Muscle layer of colon (tissue), 2 donors: ENCODE measurements around the gene PTGDR.

Source experiments
- H3K27ac ChIP-seq: one replicate; pipeline ENCODE4 v1.7.0; 2013; ENCODE audit warnings: low read depth, mild to moderate bottlenecking, low read length, moderate library complexity
- H3K27me3 ChIP-seq, 2 donors: one replicate each; pipeline ENCODE4 v1.7.0; 2013; ENCODE audit warnings: low read length in 2 of 2, mild to moderate bottlenecking in 2 of 2; ENCODE audit not compliant: insufficient read depth in 2 of 2, control insufficient read depth in 1 of 2
- H3K36me3 ChIP-seq: one replicate; pipeline ENCODE4 v1.7.0; 2013; ENCODE audit warnings: mild to moderate bottlenecking, low read length; ENCODE audit not compliant: insufficient read depth
- H3K4me1 ChIP-seq: one replicate; pipeline ENCODE4 v1.7.0; 2013; ENCODE audit warnings: mild to moderate bottlenecking, low read length; ENCODE audit not compliant: insufficient read depth
- H3K4me3 ChIP-seq, 2 donors: one replicate each; pipeline ENCODE4 v1.7.0; 2013; ENCODE audit warnings: low read length in 2 of 2, low read depth in 1 of 2, mild to moderate bottlenecking in 1 of 2, moderate library complexity in 1 of 2
- H3K9ac ChIP-seq: one replicate; pipeline ENCODE4 v1.7.0; 2013; ENCODE audit warnings: low read length
- H3K9me3 ChIP-seq: one replicate; pipeline ENCODE4 v1.7.0; 2013; ENCODE audit warnings: mild to moderate bottlenecking, low read length
- donor health status: abdominal sarcoma.
- donor health status: Adenocarcinoma of cecum.

Gene PTGDR

GRCh38 chr14:52286661-52287649 lies 19.5 kb downstream of the PTGDR start:
- Histone ChIP-seq H3K9me3 (no peaks in the 10 kb centered on the region), H3K36me3 (no peaks in the 10 kb centered on the region), H3K27ac (no peak overlapping the region), H3K4me3 (no peak overlapping the region), H3K4me1 (no peaks in the 10 kb centered on the region), H3K27me3 (no peaks in the 10 kb centered on the region), H3K9ac (no peak overlapping the region)

- Histone ChIP-seq H3K27me3 (no peaks in the 10 kb centered on the region), H3K27ac (no peak overlapping the region), H3K4me1 (no peaks in the 10 kb centered on the region), H3K36me3 (no peaks in the 10 kb centered on the region), H3K4me3 (no peak overlapping the region), H3K9ac (no peak overlapping the region), H3K9me3 (no peaks in the 10 kb centered on the region)
Measured at GRCh38 chr14:52296378-52296777, 28.9 kb downstream of the PTGDR start.

GRCh38 chr14:52298795-52299194 lies 31.3 kb downstream of the PTGDR start:
- H3K36me3 ChIP-seq, result no peaks in the 10 kb centered on the region
- no peak overlapping the region for H3K9ac ChIP-seq
- H3K4me3 ChIP-seq, result no peak overlapping the region
- H3K9me3 ChIP-seq, result no peaks in the 10 kb centered on the region
- no peaks in the 10 kb centered on the region for H3K4me1 ChIP-seq
- no peaks in the 10 kb centered on the region for H3K27me3 ChIP-seq
- no peak overlapping the region for H3K27ac ChIP-seq

- no peaks in the 10 kb centered on the region for H3K36me3 ChIP-seq
- H3K27me3 ChIP-seq, result no peaks in the 10 kb centered on the region
- H3K27ac ChIP-seq, result no peak overlapping the region
- no peaks in the 10 kb centered on the region for H3K4me1 ChIP-seq
- no peak overlapping the region for H3K9ac ChIP-seq
- no peak overlapping the region for H3K4me3 ChIP-seq
- no peaks in the 10 kb centered on the region for H3K9me3 ChIP-seq
Measured at GRCh38 chr14:52299692-52300278, 32.3 kb downstream of the PTGDR start.

GRCh38 chr14:52303236-52303635 lies 35.7 kb downstream of the PTGDR start:
- Histone ChIP-seq H3K36me3 (no peaks in the 10 kb centered on the region), H3K9ac (no peak overlapping the region), H3K9me3 (no peaks in the 10 kb centered on the region), H3K27ac (no peak overlapping the region), H3K27me3 (no peaks in the 10 kb centered on the region), H3K4me1 (no peaks in the 10 kb centered on the region), H3K4me3 (no peak overlapping the region)

- no peak overlapping the region for H3K27ac ChIP-seq
- H3K9ac ChIP-seq, result no peak overlapping the region
- H3K9me3 ChIP-seq, result no peaks in the 10 kb centered on the region
- no peaks in the 10 kb centered on the region for H3K4me1 ChIP-seq
- H3K4me3 ChIP-seq, result no peak overlapping the region
- no peaks in the 10 kb centered on the region for H3K27me3 ChIP-seq
- H3K36me3 ChIP-seq, result no peaks in the 10 kb centered on the region
Measured at GRCh38 chr14:52304248-52304904, 36.9 kb downstream of the PTGDR start.

- Histone ChIP-seq H3K9me3 (no peaks in the 10 kb centered on the region), H3K4me3 (no peak overlapping the region), H3K27ac (no peak overlapping the region), H3K27me3 (no peaks in the 10 kb centered on the region), H3K9ac (no peak overlapping the region), H3K36me3 (no peaks in the 10 kb centered on the region), H3K4me1 (no peaks in the 10 kb centered on the region)
Measured at GRCh38 chr14:52305014-52305413, 37.5 kb downstream of the PTGDR start.

- Histone ChIP-seq H3K27ac (no peak overlapping the region), H3K9me3 (no peaks in the 10 kb centered on the region), H3K36me3 (no peaks in the 10 kb centered on the region), H3K27me3 (no peaks in the 10 kb centered on the region), H3K9ac (no peak overlapping the region), H3K4me1 (peaks cover 6% of the 10 kb centered on the region), H3K4me3 (no peak overlapping the region)
Measured at GRCh38 chr14:52307376-52307775, 39.9 kb downstream of the PTGDR start.

- no peaks in the 10 kb centered on the region for H3K9me3 ChIP-seq
- H3K9ac ChIP-seq, result no peak overlapping the region
- H3K27ac ChIP-seq, result no peak overlapping the region
- H3K27me3 ChIP-seq, result no peaks in the 10 kb centered on the region
- no peaks in the 10 kb centered on the region for H3K36me3 ChIP-seq
- H3K4me1 ChIP-seq, result peaks cover 12% of the 10 kb centered on the region
- no peak overlapping the region for H3K4me3 ChIP-seq
Measured at GRCh38 chr14:52307905-52308304, 40.4 kb downstream of the PTGDR start.

GRCh38 chr14:52310541-52310940 lies 43.0 kb downstream of the PTGDR start:
- Histone ChIP-seq H3K27ac (no peak overlapping the region), H3K9ac (no peak overlapping the region), H3K36me3 (no peaks in the 10 kb centered on the region), H3K4me3 (no peak overlapping the region), H3K27me3 (peaks cover 0 to 16% of the 10 kb centered on the region in 2 donors), H3K9me3 (no peaks in the 10 kb centered on the region), H3K4me1 (peaks cover 18% of the 10 kb centered on the region)

- Histone ChIP-seq H3K9ac (no peak overlapping the region), H3K27ac (no peak overlapping the region), H3K9me3 (no peaks in the 10 kb centered on the region), H3K4me3 (peak overlapping the region in 1 of 2 donors; percentile 74), H3K27me3 (peaks cover 0 to 16% of the 10 kb centered on the region in 2 donors), H3K36me3 (no peaks in the 10 kb centered on the region), H3K4me1 (peaks cover 18% of the 10 kb centered on the region)
Measured at GRCh38 chr14:52312931-52313355, 45.4 kb downstream of the PTGDR start.
